Stimulated activated CD8-positive, alpha-beta memory T cell treated with anti-CD3 and anti-CD28 coated beads, Interleukin-4, amount 100 ng/mL, for 4 hours (primary cell): Measurements from ENCODE around the gene KLF4.
"Not testable (repeated sequence)": the region's sequence is repeated elsewhere in the genome, so short reads cannot be mapped to it uniquely, and the experiment has no call there.

Source experiments
- DNase-seq, 2 donors: peaks; one replicate each; pipeline ENCODE4 v3.0.0-alpha.2; 2020; ENCODE audit warnings: low read depth in 2 of 2, low spot score in 1 of 2

Gene KLF4

GRCh38 chr9:107489687-107490605, at the start of gene KLF4:
KLF4 (minus strand) TSS chr9:107489769; CDS start chr9:107489172, 597 bp downstream.
- peak; percentile 6 to 30 for DNase-seq

GRCh38 chr9:107536462-107536861, 46.9 kb upstream of the KLF4 start:
- no peak for DNase-seq

DNA sequence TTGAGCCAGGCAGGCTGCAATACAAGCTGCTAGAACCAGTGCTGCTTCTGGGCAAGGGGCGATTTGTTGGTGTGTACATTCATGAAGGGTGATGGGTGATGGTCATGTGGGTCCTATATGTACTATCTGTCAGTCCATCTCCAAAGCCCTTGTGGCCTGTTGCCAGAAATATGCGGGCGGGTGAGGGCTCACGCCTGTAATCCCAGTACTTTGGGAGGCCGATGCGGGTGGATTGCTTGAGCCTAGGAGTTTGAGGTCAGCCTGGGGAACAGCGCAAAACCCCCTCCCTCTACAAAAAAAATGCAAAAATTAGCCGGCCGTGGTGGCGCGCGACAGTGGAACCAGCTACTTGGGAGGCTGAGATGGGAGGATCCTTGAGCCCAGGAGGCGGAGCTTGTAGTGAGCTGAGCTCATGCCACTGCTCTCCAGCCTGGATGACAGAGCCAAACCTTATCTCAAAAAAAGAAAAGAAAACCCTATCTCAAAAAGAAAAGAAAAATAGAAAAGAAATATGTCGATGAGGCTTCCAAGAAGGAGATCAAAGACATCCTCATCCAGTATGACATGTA, 45.0 kb upstream of the KLF4 start:
- DNase-seq, result no peak

GRCh38 chr9:107530679-107531078, 41.1 kb upstream of the KLF4 start:
- no peak for DNase-seq

GRCh38 chr9:107528686-107529085, 39.1 kb upstream of the KLF4 start:
- no peak for DNase-seq

DNA sequence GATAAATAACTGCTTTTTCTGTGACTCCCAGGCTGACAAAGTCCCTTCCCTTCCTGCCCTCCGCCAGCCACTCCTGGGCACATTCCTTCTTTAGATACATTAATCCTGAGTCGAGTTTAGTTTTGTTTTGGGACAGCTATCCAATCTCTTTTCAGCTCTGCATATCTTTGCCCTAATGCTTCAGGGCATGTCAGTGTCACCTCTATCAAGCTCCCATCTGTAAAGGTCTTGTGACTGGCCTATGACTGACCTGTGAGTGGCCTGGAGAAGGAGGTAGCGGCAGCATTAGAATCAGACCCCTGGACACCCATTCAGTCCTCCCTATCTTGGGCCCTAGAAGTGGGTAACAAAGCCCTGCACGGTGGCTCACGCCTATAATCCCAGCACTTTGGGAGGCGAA, 34.0 kb upstream of the KLF4 start:
- no peak for DNase-seq

DNA sequence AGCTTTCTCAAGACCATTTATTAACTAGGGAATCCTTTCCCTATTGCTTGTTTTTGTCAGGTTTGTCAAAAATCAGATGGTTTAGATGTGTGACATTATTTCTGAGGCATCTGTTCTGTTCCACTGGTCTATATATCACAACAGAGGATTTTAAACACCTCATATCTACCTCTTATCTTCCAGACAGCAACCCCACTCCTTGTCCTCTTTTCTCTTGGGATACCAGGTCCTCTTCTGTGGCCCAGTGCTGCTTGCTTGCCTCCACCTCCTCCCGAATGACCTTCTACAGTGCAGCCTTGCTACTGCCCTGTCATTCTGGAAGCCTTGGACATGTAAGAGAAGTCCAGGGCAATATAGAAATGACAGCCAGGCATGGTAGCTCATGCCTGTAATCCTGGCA, 30.6 kb upstream of the KLF4 start:
- DNase-seq, result no peak

DNA sequence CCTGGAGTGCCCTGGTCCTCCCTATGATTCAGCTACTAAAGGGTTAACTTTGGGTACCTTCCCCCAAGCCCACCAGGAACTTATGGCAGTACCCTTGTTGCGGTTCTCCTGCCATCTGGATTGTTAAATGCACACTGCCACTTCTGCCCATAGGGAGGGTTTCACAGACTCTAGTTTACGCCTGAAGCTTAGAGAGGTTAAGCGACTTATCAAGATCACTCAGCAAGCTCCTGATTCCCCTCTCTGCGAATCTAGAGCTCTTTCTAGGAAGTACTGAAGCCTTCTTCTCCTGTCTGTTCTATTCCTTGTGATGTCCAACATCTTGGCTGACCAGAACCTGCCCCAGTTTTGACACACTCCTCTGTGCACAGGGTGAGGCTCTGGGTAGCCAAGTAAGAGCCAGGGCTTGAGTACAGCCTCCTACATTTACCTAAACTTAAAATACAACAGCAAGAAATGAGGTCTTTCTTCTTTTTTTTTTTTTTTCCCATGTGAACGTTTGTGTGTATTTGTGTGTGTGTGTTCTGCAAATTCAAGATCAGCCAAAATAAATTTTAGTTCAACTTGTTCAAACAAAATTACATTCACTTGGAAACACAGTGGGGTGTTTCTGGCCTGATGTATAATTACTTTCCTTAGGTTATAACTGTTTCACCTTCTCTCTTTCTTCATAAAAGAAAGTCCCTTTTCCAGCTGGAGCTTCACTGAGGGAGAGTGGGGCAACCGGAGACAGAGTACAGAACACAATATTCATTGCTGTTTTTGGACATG, 28.7 kb upstream of the KLF4 start:
- no peak for DNase-seq

- no peak for DNase-seq
These were observed 24.0 kb upstream of the KLF4 start for GRCh38 chr9:107513464-107514100.

- no peak for DNase-seq
These were observed 15.3 kb upstream of the KLF4 start for GRCh38 chr9:107504585-107505455.

GRCh38 chr9:107502464-107502863, 12.9 kb upstream of the KLF4 start:
- DNase-seq, result no peak

DNA sequence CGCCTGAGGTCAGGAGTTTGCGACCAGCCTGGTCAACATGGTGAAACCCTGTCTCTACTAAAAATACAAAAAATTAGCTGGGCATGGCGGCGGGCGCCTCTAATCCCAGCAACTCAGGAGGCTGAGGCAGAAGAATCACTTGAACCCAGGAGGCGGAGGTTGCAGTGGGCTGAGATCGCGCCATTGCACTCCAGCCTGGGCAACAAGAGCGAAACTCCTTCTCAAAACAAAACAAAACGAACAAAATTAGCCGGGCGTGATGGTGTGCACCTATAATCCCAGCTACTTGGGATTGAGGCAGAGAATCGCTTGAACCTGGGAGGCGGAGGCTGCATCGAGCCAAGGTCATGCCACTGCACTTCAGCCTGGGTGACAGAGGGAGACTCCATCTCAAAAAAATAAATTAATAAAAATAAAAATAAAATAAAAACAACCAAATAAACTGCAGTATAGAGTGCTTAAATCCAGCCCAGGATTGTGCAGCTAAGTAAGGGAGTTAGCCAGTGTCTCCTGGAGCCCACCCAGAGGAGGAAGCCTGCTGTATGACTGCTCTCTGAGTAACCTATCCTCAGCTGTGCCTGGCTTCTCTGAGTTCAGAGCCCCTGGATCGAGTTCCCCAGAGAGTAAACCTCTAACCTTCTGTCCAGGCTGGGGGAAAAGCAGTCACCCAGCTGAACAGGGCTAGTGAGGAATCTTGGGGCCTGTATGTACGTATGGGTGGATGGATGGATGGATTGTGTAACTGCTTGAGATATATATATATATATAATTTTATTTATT, 11.0 kb upstream of the KLF4 start:
- DNase-seq, result not testable (repeated sequence)

GRCh38 chr9:107496976-107497375, 7.4 kb upstream of the KLF4 start:
- no peak for DNase-seq

GRCh38 chr9:107492381-107492970, 2.9 kb upstream of the KLF4 start:
- DNase-seq, result no peak

DNA sequence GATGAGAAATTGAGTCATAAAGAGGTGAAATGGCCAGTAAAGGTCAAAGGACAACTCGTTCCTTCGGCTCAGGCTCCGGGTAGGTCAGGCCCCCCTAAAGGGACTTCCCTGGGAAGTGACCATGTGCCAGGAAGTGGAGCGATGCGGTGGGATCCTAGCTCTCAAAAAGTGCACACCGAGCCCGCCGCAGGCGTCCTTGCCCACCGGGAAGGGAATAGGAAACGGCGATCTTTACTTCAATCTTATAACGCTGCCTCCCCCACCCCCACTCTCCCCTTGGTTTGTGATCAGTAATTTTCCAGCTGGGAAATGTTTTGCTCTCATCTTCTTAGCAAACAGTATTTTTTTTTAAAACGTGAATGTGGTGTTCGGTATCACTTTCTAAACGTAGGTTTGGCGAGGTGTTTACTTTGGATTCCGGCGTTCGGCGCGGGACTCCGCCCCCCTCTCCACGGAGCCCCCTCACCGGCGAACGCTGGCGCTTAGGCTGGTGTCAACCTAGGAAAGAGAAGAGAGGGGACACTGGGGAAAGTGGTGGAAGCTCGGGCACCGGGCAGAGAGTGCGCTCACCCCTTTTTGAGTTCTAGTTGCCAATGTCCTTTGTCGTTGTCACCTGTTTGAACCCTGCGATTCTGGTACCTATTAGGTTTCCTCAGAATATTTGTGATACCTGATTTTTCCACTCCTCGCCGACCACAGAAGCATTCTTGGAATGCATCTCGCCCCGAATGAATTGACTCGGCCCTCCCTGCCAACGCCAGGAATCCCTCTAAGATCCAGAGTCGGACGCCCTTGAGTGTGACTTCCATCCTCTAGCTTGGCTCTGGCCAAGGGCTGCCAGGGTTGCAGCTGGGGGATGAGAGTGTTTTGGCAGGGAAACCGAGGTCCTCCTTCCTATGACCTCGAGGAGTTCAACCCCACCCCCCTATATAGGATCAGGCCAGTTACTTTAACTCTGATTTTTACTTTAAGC, 1.8 kb upstream of the KLF4 start:
- DNase-seq, result no peak

DNA sequence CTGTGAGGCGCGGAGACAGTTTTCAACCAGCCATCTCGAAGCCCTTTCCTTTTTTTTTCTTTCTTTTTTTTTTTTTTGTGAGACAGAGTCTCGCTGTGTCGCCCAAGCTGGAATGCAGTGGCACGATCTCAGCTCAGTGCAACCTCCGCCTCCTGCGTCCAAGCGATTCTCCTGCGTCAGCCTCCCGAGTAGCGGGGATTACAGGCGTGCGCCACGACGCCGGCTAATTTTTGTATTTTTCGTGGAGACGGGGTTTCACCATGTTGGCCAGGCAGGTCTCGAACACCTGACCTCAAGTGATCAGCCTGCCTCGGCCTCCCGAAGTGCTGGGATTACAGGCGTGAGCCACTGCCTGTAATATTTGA, 1.0 kb upstream of the KLF4 start:
- not testable (repeated sequence) for DNase-seq

- DNase-seq, result no peak
These were observed 360 bp downstream of the KLF4 start for GRCh38 chr9:107489144-107489673.
